ENCODE measurements around the gene ARL1. TPM values are rescaled to one million over a fixed set of nuclear protein-coding genes. Genes with fewer than 3 reads are reported as not detected.

Gene ARL1
- total RNA-seq, 1 experiment from 2014 or later, result 59.9 TPM

Other genes with a start within 250 kb of the ARL1 start
- not detected in 2 replicates for gene SLC5A8, start 197.5 kb downstream of the ARL1 start, total RNA-seq (2014; rRNA removed)
- gene UTP20, start 127.7 kb downstream of the ARL1 start, total RNA-seq (2014; rRNA removed), result 23.7 and 26.5 TPM in 2 replicates
- gene SPIC, start 67.6 kb upstream of the ARL1 start, total RNA-seq (2014; rRNA removed), result not detected in 2 replicates
- not detected in 2 replicates for gene MYBPC1, start 187.2 kb upstream of the ARL1 start, total RNA-seq (2014; rRNA removed)